Glomerular endothelial cell (primary cell): ENCODE results near the gene DNASE1L1. TPM values are rescaled to one million over a fixed set of nuclear protein-coding genes. Genes with fewer than 3 reads are reported as not detected.

Experiments
- DNase-seq: peaks from one replicate; pipeline ENCODE4 v3.0.0-alpha.2; 2011; ENCODE audit warnings: low read depth, low spot score; ENCODE audit errors: extremely low read depth
- total RNA-seq: library from RNA; depleted of rRNA; stranded (reverse); fragments of >200 nt; gene quantifications from 2 replicates; pipeline ENCODE4 v1.2.3, GENCODE V29; 2015

DNASE1L1 gene
- total RNA-seq = 71.8 and 97.7 TPM in 2 replicates

- DNase-seq = no peak
Observed at GRCh38 chrX:154409222-154409871, at the start of gene DNASE1L1. Gene DNASE1L1, minus strand, starts transcription at chrX:154409254. Its CDS starts 3,686 bp downstream, at chrX:154405568.

GRCh38 chrX:154458116-154458953 is 49.3 kb upstream of the DNASE1L1 start, which contains the start of gene PLXNA3:
Gene PLXNA3, plus strand, starts transcription at chrX:154458281. Its CDS starts 1,903 bp downstream, at chrX:154460184.
- DNase-seq = no peak

GRCh38 chrX:154457491-154458115 is 48.5 kb upstream of the DNASE1L1 start:
- DNase-seq = no peak

- no peak for DNase-seq
Observed at GRCh38 chrX:154452823-154453222, 43.8 kb upstream of the DNASE1L1 start.

GRCh38 chrX:154450312-154450711 is 41.3 kb upstream of the DNASE1L1 start:
- no peak for DNase-seq

- DNase-seq = no peak
Observed at GRCh38 chrX:154449618-154450017, 40.6 kb upstream of the DNASE1L1 start.

- no peak for DNase-seq
Observed at GRCh38 chrX:154448484-154448883, 39.4 kb upstream of the DNASE1L1 start.

- DNase-seq = no peak
Observed at GRCh38 chrX:154446430-154446829, 37.4 kb upstream of the DNASE1L1 start.

GRCh38 chrX:154445776-154446175 is 36.7 kb upstream of the DNASE1L1 start:
- DNase-seq = no peak

- DNase-seq = no peak
Observed at GRCh38 chrX:154444755-154445246, 35.7 kb upstream of the DNASE1L1 start.

- DNase-seq = no peak
Observed at GRCh38 chrX:154443992-154444754, 35.1 kb upstream of the DNASE1L1 start, which contains the start of gene FAM50A. Gene FAM50A, plus strand, starts transcription at chrX:154444141. Its CDS starts 95 bp downstream, at chrX:154444236.

- no peak for DNase-seq
Observed at GRCh38 chrX:154443479-154443910, 34.4 kb upstream of the DNASE1L1 start.

- no peak for DNase-seq
Observed at GRCh38 chrX:154441984-154442707, 33.1 kb upstream of the DNASE1L1 start.

GRCh38 chrX:154441564-154441963 is 32.5 kb upstream of the DNASE1L1 start:
- DNase-seq = no peak

- no peak for DNase-seq
Observed at GRCh38 chrX:154440623-154441357, 31.7 kb upstream of the DNASE1L1 start.

GRCh38 chrX:154439841-154440240 is 30.8 kb upstream of the DNASE1L1 start:
- DNase-seq = no peak

GRCh38 chrX:154437971-154438893 is 29.2 kb upstream of the DNASE1L1 start:
- no peak for DNase-seq
